Smooth muscle cell (in vitro differentiated cells): Measurements from ENCODE around the gene SCN2B. TPM values are rescaled to one million over a fixed set of nuclear protein-coding genes. Genes with fewer than 3 reads are reported as not detected.

Source experiments
- DNase-seq: peaks from one replicate; lab custom pipeline; 2025; ENCODE audit not compliant: unreplicated experiment; lab: John Stamatoyannopoulos, UW
- H2AFZ ChIP-seq: fragments of 200-600 bp; sonication (generic); 2 replicates; pipeline ENCODE4 v1.6.0; 2016; ENCODE audit warnings: antibody characterized with exemption, low read depth, mild to moderate bottlenecking
- H3F3A ChIP-seq: fragments of 200-600 bp; sonication (generic); 2 replicates; pipeline ENCODE4 v1.6.0; 2017; ENCODE audit warnings: antibody characterized with exemption, low read depth
- H3K27ac ChIP-seq: fragments of 200-600 bp; sonication (generic); 2 replicates; pipeline ENCODE4 v1.5.1; 2016; ENCODE audit warnings: low read depth, mild to moderate bottlenecking
- H3K27me3 ChIP-seq: fragments of 200-600 bp; sonication (generic); 2 replicates; pipeline ENCODE4 v1.6.1; 2016; ENCODE audit warnings: low read depth, mild to moderate bottlenecking
- H3K36me3 ChIP-seq: fragments of 200-600 bp; sonication (generic); 2 replicates; pipeline ENCODE4 v1.5.1; 2016; ENCODE audit warnings: low read depth
- H3K4me1 ChIP-seq: fragments of 200-600 bp; sonication (generic); 2 replicates; pipeline ENCODE4 v1.5.1; 2016; ENCODE audit warnings: low read depth
- H3K4me2 ChIP-seq: fragments of 200-600 bp; sonication (generic); 2 replicates; pipeline ENCODE4 v1.6.0; 2016; ENCODE audit warnings: mild to moderate bottlenecking
- H3K4me3 ChIP-seq: fragments of 200-600 bp; sonication (generic); 2 replicates; pipeline ENCODE4 v1.5.1; 2016; ENCODE audit warnings: mild to moderate bottlenecking
- H3K79me2 ChIP-seq: fragments of 200-600 bp; sonication (generic); 2 replicates; pipeline ENCODE4 v1.6.0; 2016; ENCODE audit warnings: low read depth, mild to moderate bottlenecking
- H3K9ac ChIP-seq: fragments of 200-600 bp; sonication (generic); 2 replicates; pipeline ENCODE4 v1.6.0; 2016; ENCODE audit warnings: low read depth
- H3K9me3 ChIP-seq: fragments of 200-600 bp; sonication (generic); replicated peaks from 2 replicates; pipeline ENCODE4 v1.5.1; 2016; ENCODE audit warnings: low read depth
- H4K20me1 ChIP-seq: fragments of 200-600 bp; sonication (generic); 2 replicates; pipeline ENCODE4 v1.6.0; 2016; ENCODE audit warnings: low read depth
- CTCF ChIP-seq: fragments of 200-600 bp; sonication (generic); IDR thresholded peaks from 2 replicates; pipeline ENCODE4 v1.5.1; 2017; ENCODE audit warnings: borderline replicate concordance, mild to moderate bottlenecking, antibody characterized with exemption; ENCODE audit not compliant: insufficient read depth, poor library complexity, severe bottlenecking
- WGBS: methylation state at CpG from one replicate; pipeline ENCODE4 v1.1.7; 2016; ENCODE audit warnings: low lambda C conversion rate; 5-methylcytosine and 5-hydroxymethylcytosine counted together
- polyA plus RNA-seq: library from polyadenylated mRNA; unstranded; fragments of >200 nt; fragmentation: Nextera tagmentation; extraction: Ambion mirVana; gene quantifications from 2 replicates; pipeline ENCODE4 v1.2.1, GENCODE V29; 2016
- total RNA-seq: library from RNA; depleted of rRNA; stranded (reverse); fragments of >200 nt; gene quantifications from 2 replicates; pipeline ENCODE4 v1.2.3, GENCODE V29; 2014

SCN2B gene
- total and polyA plus RNA-seq, 2 experiments from 2014 or later: 0.31 to 0.40 TPM

- Histone ChIP-seq H3K27ac (no peak overlapping the region), H3K9ac (no peak overlapping the region), H3K4me3 (no peak overlapping the region), H3F3A (no peaks in the 10 kb centered on the region), H4K20me1 (no peaks in the 10 kb centered on the region), H2AFZ (no peak overlapping the region), H3K4me2 (no peak overlapping the region), H3K36me3 (no peaks in the 10 kb centered on the region), H3K9me3 (no peaks in the 10 kb centered on the region), H3K27me3 (peaks cover 53% of the 10 kb centered on the region), H3K79me2 (no peaks in the 10 kb centered on the region), H3K4me1 (no peaks in the 10 kb centered on the region)
- no peak for DNase-seq
- no peak for TF ChIP-seq CTCF
- 80% methylated on average over 7 of the region's 7 CpGs for WGBS
These were observed 6.9 kb downstream of the SCN2B start for GRCh38 chr11:118169300-118170140.

- Histone ChIP-seq H4K20me1 (no peaks in the 10 kb centered on the region), H3K27me3 (peaks cover 59% of the 10 kb centered on the region), H3K4me3 (no peak overlapping the region), H3K9ac (no peak overlapping the region), H3K4me1 (no peaks in the 10 kb centered on the region), H2AFZ (no peak overlapping the region), H3K79me2 (no peaks in the 10 kb centered on the region), H3F3A (no peaks in the 10 kb centered on the region), H3K36me3 (no peaks in the 10 kb centered on the region), H3K27ac (no peak overlapping the region), H3K9me3 (no peaks in the 10 kb centered on the region), H3K4me2 (no peak overlapping the region)
- WGBS: 76% methylated on average over 3 of the region's 3 CpGs
- TF ChIP-seq CTCF: no peak
- no peak for DNase-seq
These were observed 7.7 kb downstream of the SCN2B start for GRCh38 chr11:118168751-118169150.

GRCh38 chr11:118168316-118168715 is 8.1 kb downstream of the SCN2B start:
- no peak overlapping the region for H3K4me2 ChIP-seq
- H3K9ac ChIP-seq: no peak overlapping the region
- WGBS: 89% methylated on average over 8 of the region's 8 CpGs

More at GRCh38 chr11:118168316-118168715, 8.1 kb downstream of the SCN2B start:
- Histone ChIP-seq H3K36me3 (no peaks in the 10 kb centered on the region), H2AFZ (no peak overlapping the region), H3K27me3 (peaks cover 64% of the 10 kb centered on the region), H3K4me1 (no peaks in the 10 kb centered on the region), H3K27ac (no peak overlapping the region), H3K4me3 (no peak overlapping the region), H3K79me2 (no peaks in the 10 kb centered on the region), H4K20me1 (no peaks in the 10 kb centered on the region), H3K9me3 (no peaks in the 10 kb centered on the region), H3F3A (no peaks in the 10 kb centered on the region)
- DNase-seq: no peak
- TF ChIP-seq CTCF: no peak
